Keratinocyte (primary cell): ENCODE results near the gene DUSP28. TPM values are rescaled to one million over a fixed set of nuclear protein-coding genes. Genes with fewer than 3 reads are reported as not detected.

ENCODE experiments used
- DNase-seq: peaks from one replicate; pipeline ENCODE4 v3.0.0-alpha.2; 2011; ENCODE audit warnings: low read depth, missing footprints, low spot score
- FAIRE-seq: peaks from 2 replicates; lab custom pipeline; 2011; peaks lifted over from hg19 to GRCh38; lab: Jason Lieb, UNC
- H2AFZ ChIP-seq: 2 replicates; pipeline ENCODE4 v1.6.0; 2012; ENCODE audit warnings: low read length, control low read depth, inconsistent platforms; ENCODE audit not compliant: control insufficient read depth
- H3K27ac ChIP-seq: 2 replicates; pipeline ENCODE4 v1.5.1; 2011; ENCODE audit warnings: low read length; ENCODE audit not compliant: control insufficient read depth, insufficient read depth
- H3K27me3 ChIP-seq: 3 replicates; pipeline ENCODE4 v1.6.0; 2011; ENCODE audit warnings: low read length; ENCODE audit not compliant: control insufficient read depth, insufficient read depth; ENCODE audit errors: extremely low read depth
- H3K36me3 ChIP-seq, 2 experiments: 2 replicates in 1 of 2; 3 replicates in 1 of 2; pipeline ENCODE4 v1.5.1; 2011; ENCODE audit warnings: low read length in 2 of 2, mild to moderate bottlenecking in 1 of 2; ENCODE audit not compliant: control insufficient read depth in 2 of 2, insufficient read depth in 2 of 2; ENCODE audit errors: extremely low read depth in 1 of 2
- H3K4me1 ChIP-seq: 3 replicates; pipeline ENCODE4 v1.5.1; 2011; ENCODE audit warnings: low read length; ENCODE audit not compliant: control insufficient read depth, insufficient read depth; ENCODE audit errors: extremely low read depth
- H3K4me2 ChIP-seq: 3 replicates; pipeline ENCODE4 v1.6.0; 2011; ENCODE audit warnings: low read depth, low read length; ENCODE audit not compliant: control insufficient read depth, insufficient read depth; ENCODE audit errors: extremely low read depth
- H3K4me3 ChIP-seq, 3 experiments: fragments of 200-600 bp in 1 of 3; sonication (generic) in 1 of 3; 2 replicates in 2 of 3; 3 replicates in 1 of 3; pipeline ENCODE4 v1.5.1; 2011 to 2016; ENCODE audit warnings: low read length in 3 of 3, mild to moderate bottlenecking in 3 of 3, control low read depth in 2 of 3, inconsistent platforms in 1 of 3, low read depth in 1 of 3, mixed read lengths in 1 of 3, mixed run types in 1 of 3, moderate library complexity in 1 of 3; ENCODE audit not compliant: control insufficient read depth in 2 of 3, insufficient read depth in 2 of 3; ENCODE audit errors: extremely low read depth in 1 of 3
- H3K79me2 ChIP-seq: 2 replicates; pipeline ENCODE4 v1.6.0; 2012; ENCODE audit warnings: low read length; ENCODE audit not compliant: control insufficient read depth, insufficient read depth
- H3K9ac ChIP-seq: 3 replicates; pipeline ENCODE4 v1.6.0; 2011; ENCODE audit warnings: low read length; ENCODE audit not compliant: control insufficient read depth, insufficient read depth; ENCODE audit errors: extremely low read depth
- H3K9me1 ChIP-seq: 3 replicates; pipeline ENCODE4 v1.6.0; 2011; ENCODE audit warnings: low read length; ENCODE audit not compliant: control insufficient read depth, insufficient read depth; ENCODE audit errors: extremely low read depth
- H3K9me3 ChIP-seq: 2 replicates; pipeline ENCODE4 v1.5.1; 2012; ENCODE audit warnings: low read depth, low read length; ENCODE audit not compliant: control insufficient read depth
- H4K20me1 ChIP-seq: 3 replicates; pipeline ENCODE4 v1.6.0; 2011; ENCODE audit warnings: low read length; ENCODE audit not compliant: control insufficient read depth, insufficient read depth; ENCODE audit errors: extremely low read depth
- EZH2 ChIP-seq: IDR thresholded peaks from one replicate; pipeline ENCODE4 v1.6.1; 2012; ENCODE audit warnings: inconsistent platforms, mild to moderate bottlenecking, low read length, moderate library complexity
- dilution Hi-C: fragments of 300-500 bp; cut with MboI; formaldehyde crosslinking; loops from one replicate; pipeline ENCODE4 v1.7.0; 2020; ENCODE audit warnings: low sequenced_read_pairs; ENCODE audit not compliant: extremely low pct_ligation_motif_present
- polyA plus RNA-seq, 5 experiments: library from polyadenylated mRNA; depleted of rRNA in 3 of 5; stranded (reverse) in 3 of 5; stranded (forward) in 1 of 5; unstranded in 1 of 5; fragments of >200 nt; gene quantifications; 1 replicate in 1 of 5; 2 replicates in 3 of 5; 3 replicates in 1 of 5; pipeline versions ENCODE4 v1.2.1 to v1.2.3, GENCODE V29; 2011 to 2012; ENCODE audit warnings: missing spikeins in 2 of 5, low read depth in 1 of 5, low replicate concordance in 1 of 5
- TF ChIP-seq, protein P1 (sequence below), 3 experiments: IDR thresholded peaks in 1 of 3; conservative IDR thresholded peaks in 1 of 3; optimal IDR thresholded peaks in 1 of 3; 2 replicates in 2 of 3; 3 replicates in 1 of 3; pipeline versions ENCODE3 to v1.5.1; 2011; ENCODE audit warnings: low read length in 3 of 3, mild to moderate bottlenecking in 3 of 3, moderate library complexity in 2 of 3, control low read depth in 1 of 3, inconsistent platforms in 1 of 3; ENCODE audit not compliant: insufficient read depth in 2 of 3; ENCODE audit errors: extremely low read depth in 1 of 3

The DUSP28 gene
- polyA plus RNA-seq, 1 donor (not counting 4 experiments of a cell fraction or from before 2014, with no cell fraction given): 4.4 TPM

DNA sequence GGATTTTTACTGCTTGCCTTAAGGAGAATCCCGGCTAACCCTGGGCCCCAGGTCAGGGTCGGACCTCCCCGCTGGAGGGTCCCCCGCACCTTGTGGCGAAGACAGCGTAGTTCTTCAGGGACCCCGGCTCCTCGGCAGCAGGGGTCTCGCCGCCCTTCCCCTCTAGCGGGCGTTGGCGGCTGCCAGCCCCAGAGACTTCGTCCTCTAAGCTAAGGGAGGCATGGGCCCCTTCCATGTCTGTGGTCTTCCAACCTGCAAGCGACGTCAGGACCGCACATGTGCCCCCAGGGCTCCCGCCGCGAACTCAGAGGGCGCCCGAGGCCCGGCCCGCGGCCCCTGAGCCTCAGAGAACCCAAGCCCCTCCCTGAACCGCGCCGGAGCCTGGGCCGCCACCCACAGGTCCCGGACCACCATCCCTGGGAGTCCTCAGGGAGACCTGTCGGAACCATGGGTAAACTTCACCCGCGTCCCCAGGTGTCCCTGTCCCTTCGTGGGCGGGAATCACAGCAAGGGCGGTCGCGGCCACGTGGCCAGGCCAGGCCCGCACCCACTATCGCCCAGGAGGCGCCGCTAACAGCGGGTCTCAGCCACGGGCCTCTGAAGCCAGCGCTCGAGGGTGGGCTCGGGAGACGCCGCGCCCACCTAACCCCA, 2.9 kb upstream of the DUSP28 start:
- dilution Hi-C loops: no loop called here
- H3K9ac ChIP-seq: peak overlapping the region; percentile 22
- H3K4me1 ChIP-seq: peaks cover 30% of the 10 kb centered on the region
- peak overlapping the region; percentile 71 for H3K4me2 ChIP-seq
- H3K9me3 ChIP-seq: no peaks in the 10 kb centered on the region
- TF ChIP-seq, protein P1, sequence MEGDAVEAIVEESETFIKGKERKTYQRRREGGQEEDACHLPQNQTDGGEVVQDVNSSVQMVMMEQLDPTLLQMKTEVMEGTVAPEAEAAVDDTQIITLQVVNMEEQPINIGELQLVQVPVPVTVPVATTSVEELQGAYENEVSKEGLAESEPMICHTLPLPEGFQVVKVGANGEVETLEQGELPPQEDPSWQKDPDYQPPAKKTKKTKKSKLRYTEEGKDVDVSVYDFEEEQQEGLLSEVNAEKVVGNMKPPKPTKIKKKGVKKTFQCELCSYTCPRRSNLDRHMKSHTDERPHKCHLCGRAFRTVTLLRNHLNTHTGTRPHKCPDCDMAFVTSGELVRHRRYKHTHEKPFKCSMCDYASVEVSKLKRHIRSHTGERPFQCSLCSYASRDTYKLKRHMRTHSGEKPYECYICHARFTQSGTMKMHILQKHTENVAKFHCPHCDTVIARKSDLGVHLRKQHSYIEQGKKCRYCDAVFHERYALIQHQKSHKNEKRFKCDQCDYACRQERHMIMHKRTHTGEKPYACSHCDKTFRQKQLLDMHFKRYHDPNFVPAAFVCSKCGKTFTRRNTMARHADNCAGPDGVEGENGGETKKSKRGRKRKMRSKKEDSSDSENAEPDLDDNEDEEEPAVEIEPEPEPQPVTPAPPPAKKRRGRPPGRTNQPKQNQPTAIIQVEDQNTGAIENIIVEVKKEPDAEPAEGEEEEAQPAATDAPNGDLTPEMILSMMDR (optimal IDR thresholded peaks at IDR 0.05 in 1 of 3, IDR thresholded peaks at IDR 0.05 in 1 of 3, conservative IDR thresholded peaks at IDR 0.05 in 1 of 3; ENCODE audit: extremely low read depth in 1 of 3, insufficient read depth in 2 of 3, low read length in 3 of 3): no peak
- no peak for TF ChIP-seq EZH2
- no peaks in the 10 kb centered on the region for H4K20me1 ChIP-seq
- FAIRE-seq (no peak), DNase-seq (no peak)
- peak overlapping the region; percentile 38 to 54 (median 51) for H3K4me3 ChIP-seq
- no peaks in the 10 kb centered on the region for H3K79me2 ChIP-seq
- peaks cover 2% of the 10 kb centered on the region for H3K9me1 ChIP-seq
- no peaks in the 10 kb centered on the region for H3K27me3 ChIP-seq
- H3K36me3 ChIP-seq: peaks cover 3 to 5% of the 10 kb centered on the region in 2 experiments
- no peak overlapping the region for H3K27ac ChIP-seq
- peak overlapping the region; percentile 33 for H2AFZ ChIP-seq

DNA sequence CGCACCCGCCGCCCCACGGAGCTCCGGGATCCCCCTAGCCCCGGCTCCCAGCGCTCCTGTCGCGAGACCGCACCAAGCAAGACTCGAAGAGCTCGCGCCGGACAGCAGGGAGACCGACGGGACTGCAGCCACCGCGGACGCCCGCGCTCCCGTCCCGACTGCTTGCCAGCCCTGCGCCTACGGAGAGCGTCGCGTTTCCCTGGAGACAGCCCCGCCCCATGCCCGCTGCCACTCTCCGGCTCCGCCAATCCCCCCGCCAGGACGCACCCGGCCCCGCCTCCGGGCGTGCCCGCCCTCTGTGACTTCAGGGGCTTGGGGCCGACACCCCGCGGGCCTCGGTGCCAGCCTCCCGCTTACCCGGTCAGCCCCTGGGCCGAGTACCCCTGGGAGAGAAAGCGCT, 2.3 kb upstream of the DUSP28 start, which contains the start of gene ANKMY1:
TSS of gene ANKMY1 (minus strand) at position 181 of the 400 bp plus-strand sequence. CDS start 653 bp downstream, outside the sequence.
- H3K36me3 ChIP-seq: peaks cover 1 to 4% of the 10 kb centered on the region in 2 experiments
- no peaks in the 10 kb centered on the region for H3K27me3 ChIP-seq
- no peak for DNase-seq
- FAIRE-seq: no peak
- peak within 1 kb of the TSS; percentile 38 to 54 (median 51) for H3K4me3 ChIP-seq
- no peaks in the 10 kb centered on the region for H4K20me1 ChIP-seq
- peak within 1 kb of the TSS; percentile 28 for H3K9ac ChIP-seq
- no peaks in the 10 kb centered on the region for H3K9me3 ChIP-seq
- no peak for TF ChIP-seq EZH2
- TF ChIP-seq, protein P1 (optimal IDR thresholded peaks at IDR 0.05 in 1 of 3, IDR thresholded peaks at IDR 0.05 in 1 of 3, conservative IDR thresholded peaks at IDR 0.05 in 1 of 3; ENCODE audit: extremely low read depth in 1 of 3, insufficient read depth in 2 of 3, low read length in 3 of 3): no peak
- H3K27ac ChIP-seq: no peak within 1 kb of the TSS
- H2AFZ ChIP-seq: peak within 1 kb of the TSS; percentile 33
- peak within 1 kb of the TSS; percentile 97 for H3K4me2 ChIP-seq
- H3K9me1 ChIP-seq: peaks cover 2% of the 10 kb centered on the region
- dilution Hi-C loops: no loop called here
- no peaks in the 10 kb centered on the region for H3K79me2 ChIP-seq
- H3K4me1 ChIP-seq: peaks cover 32% of the 10 kb centered on the region
